BLaER1 treated with 17β-estradiol and CSF1 and Interleukin-3, amounts not matched to agents 10 nM and 100 nM (cell line): Measurements from ENCODE around the gene DCHS1.

Experiments used
- H3K27ac ChIP-seq, 11 experiments: shearing (Covaris generic); formaldehyde crosslinking; 2 replicates each; pipeline ENCODE4 v1.8.1; 2022
- H3K27me3 ChIP-seq, 11 experiments: shearing (Covaris generic); formaldehyde crosslinking; 2 replicates each; pipeline ENCODE4 v1.8.1; 2022
- H3K36me3 ChIP-seq, 11 experiments: shearing (Covaris generic); formaldehyde crosslinking; 2 replicates each; pipeline ENCODE4 v1.8.1; 2022
- H3K4me1 ChIP-seq, 10 experiments: shearing (Covaris generic); formaldehyde crosslinking; 2 replicates each; pipeline ENCODE4 v1.8.1; 2022
- H3K4me2 ChIP-seq, 11 experiments: shearing (Covaris generic); formaldehyde crosslinking; 2 replicates each; pipeline ENCODE4 v1.8.1; 2022
- H3K4me3 ChIP-seq, 10 experiments: shearing (Covaris generic); formaldehyde crosslinking; 2 replicates each; pipeline ENCODE4 v1.8.1; 2022
- H3K9ac ChIP-seq, 11 experiments: shearing (Covaris generic); formaldehyde crosslinking; 2 replicates each; pipeline ENCODE4 v1.8.1; 2022
- H3K9me3 ChIP-seq, 11 experiments: shearing (Covaris generic); formaldehyde crosslinking; replicated peaks in 1 of 11; 2 replicates each; pipeline ENCODE4 v1.8.1; 2022
- H4K20me1 ChIP-seq, 11 experiments: shearing (Covaris generic); formaldehyde crosslinking; 2 replicates each; pipeline ENCODE4 v1.8.1; 2022
- Cebpa-rat ChIP-seq, 11 experiments: shearing (Covaris generic); IDR thresholded peaks; 2 replicates each; pipeline ENCODE4 v1.8.1; 2022

The DCHS1 gene

DNA sequence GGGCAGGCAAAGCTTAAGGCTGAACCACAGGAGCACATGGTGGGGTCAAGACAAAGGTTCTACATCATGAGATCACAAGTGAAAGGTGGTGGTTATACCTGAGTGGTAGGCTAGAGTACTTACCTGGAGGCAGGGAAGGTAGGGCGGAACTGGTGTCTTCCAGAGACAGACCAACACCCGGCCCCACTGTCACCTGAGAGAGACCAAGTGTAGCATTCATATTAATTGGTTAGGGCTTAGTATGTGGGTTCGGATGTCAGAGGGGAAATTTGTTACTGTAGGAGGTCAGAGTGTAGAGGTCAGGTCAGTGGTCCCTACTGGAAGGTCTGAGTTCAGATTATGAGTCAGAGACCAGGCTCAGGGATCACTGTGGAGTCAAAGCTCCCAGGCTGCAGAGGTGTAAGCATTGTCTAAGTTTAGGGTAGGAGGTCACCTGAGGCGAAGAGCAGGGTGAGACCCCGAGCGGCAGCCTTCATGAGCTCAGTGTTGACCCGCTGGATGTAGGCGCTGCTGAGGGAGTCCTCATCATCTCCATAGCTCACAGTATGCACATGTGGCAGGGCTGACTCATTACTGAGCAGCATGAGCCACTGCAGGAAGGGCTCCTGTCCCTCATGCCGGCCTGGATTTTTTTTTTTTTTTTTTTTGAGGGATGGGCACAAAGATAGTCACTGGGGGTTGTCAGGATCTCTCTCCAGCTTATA lies 39.6 kb downstream of the DCHS1 start:
- Histone ChIP-seq H3K36me3 (peaks cover 18 to 50% (median 35%) of the 10 kb centered on the region in 11 experiments), H4K20me1 (peaks cover 0 to 40% (median 8%) of the 10 kb centered on the region in 11 experiments; a peak in 14 of 22 replicates), H3K4me3 (no peak overlapping the region), H3K27ac (no peak overlapping the region; a peak in 1 of 22 replicates), H3K9ac (no peak overlapping the region), H3K4me1 (peaks cover 38 to 76% (median 49%) of the 10 kb centered on the region in 10 experiments), H3K4me2 (peak overlapping the region in 3 of 11 experiments; percentile 95 to 97 (median 96); a peak in 7 of 22 replicates), H3K9me3 (no peaks in the 10 kb centered on the region), H3K27me3 (no peaks in the 10 kb centered on the region)
- TF ChIP-seq Cebpa-rat (IDR thresholded peaks at IDR 0.05) = no peak

- Histone ChIP-seq H3K4me2 (peak overlapping the region in 3 of 11 experiments; percentile 95 to 97 (median 96); a peak in 6 of 22 replicates), H3K9me3 (no peaks in the 10 kb centered on the region), H3K36me3 (peaks cover 28 to 60% (median 45%) of the 10 kb centered on the region in 11 experiments), H3K27me3 (no peaks in the 10 kb centered on the region), H3K4me1 (peaks cover 48 to 76% (median 53%) of the 10 kb centered on the region in 10 experiments), H3K4me3 (no peak overlapping the region), H3K9ac (no peak overlapping the region), H3K27ac (no peak overlapping the region), H4K20me1 (peaks cover 1 to 48% (median 18%) of the 10 kb centered on the region in 11 experiments; a peak in 15 of 22 replicates)
- no peak for TF ChIP-seq Cebpa-rat (IDR thresholded peaks at IDR 0.05)
These were observed 40.6 kb downstream of the DCHS1 start for GRCh38 chr11:6615046-6615445.

GRCh38 chr11:6614446-6614845 lies 41.2 kb downstream of the DCHS1 start:
- Histone ChIP-seq H4K20me1 (peaks cover 7 to 49% (median 20%) of the 10 kb centered on the region in 11 experiments; a peak in 15 of 22 replicates), H3K9ac (0 out of 22 replicates have a peak overlapping the region, but pooled peaks of 1 of the 11 experiments have one; percentile 22), H3K4me1 (peaks cover 42 to 76% (median 50%) of the 10 kb centered on the region in 10 experiments), H3K4me2 (peak overlapping the region in 3 of 11 experiments; percentile 95 to 97 (median 96); a peak in 7 of 22 replicates), H3K27me3 (no peaks in the 10 kb centered on the region), H3K36me3 (peaks cover 34 to 66% (median 51%) of the 10 kb centered on the region in 11 experiments), H3K4me3 (no peak overlapping the region), H3K27ac (no peak overlapping the region; a peak in 1 of 22 replicates), H3K9me3 (no peaks in the 10 kb centered on the region)
- TF ChIP-seq Cebpa-rat (IDR thresholded peaks at IDR 0.05) = no peak

DNA sequence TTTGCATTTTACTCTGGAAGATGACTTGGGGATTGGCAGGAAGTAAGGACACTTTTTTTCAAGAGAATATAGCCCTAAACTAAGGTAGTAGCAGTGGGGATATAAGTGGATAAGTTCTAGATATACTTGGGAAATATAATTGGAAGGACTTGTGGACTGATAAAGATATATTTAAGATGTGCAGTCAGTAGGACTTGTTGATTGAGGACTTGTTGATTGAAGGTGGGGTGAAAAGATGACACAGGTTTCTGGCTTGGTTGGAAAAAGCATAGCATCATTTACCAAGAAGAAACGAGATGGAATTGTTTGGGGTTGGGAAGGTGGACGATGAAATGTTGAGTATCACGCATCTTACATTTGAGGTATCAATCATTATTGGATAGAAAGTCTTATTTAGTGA lies 42.1 kb downstream of the DCHS1 start:
- Histone ChIP-seq H3K9ac (peak overlapping the region in 7 of 11 experiments; percentile 92 to 95 (median 94); a peak in 10 of 22 replicates), H3K4me1 (peaks cover 36 to 84% (median 46%) of the 10 kb centered on the region in 10 experiments), H3K4me2 (peak overlapping the region; percentile 88 to 97 (median 94)), H4K20me1 (peaks cover 7 to 57% (median 21%) of the 10 kb centered on the region in 11 experiments; a peak in 16 of 22 replicates), H3K27me3 (no peaks in the 10 kb centered on the region), H3K36me3 (peaks cover 44 to 75% (median 60%) of the 10 kb centered on the region in 11 experiments), H3K4me3 (peak overlapping the region in 5 of 10 experiments; percentile 81 to 97 (median 91); a peak in 11 of 20 replicates), H3K9me3 (no peaks in the 10 kb centered on the region), H3K27ac (peak overlapping the region in 9 of 11 experiments; percentile 84 to 95 (median 91); a peak in 13 of 22 replicates)
- no peak for TF ChIP-seq Cebpa-rat (IDR thresholded peaks at IDR 0.05)

- Histone ChIP-seq H3K4me3 (peak within 1 kb of the TSS; percentile 81 to 97 (median 92)), H3K9me3 (no peaks in the 10 kb centered on the region), H4K20me1 (peaks cover 7 to 61% (median 26%) of the 10 kb centered on the region in 11 experiments; a peak in 16 of 22 replicates), H3K4me1 (peaks cover 31 to 89% (median 44%) of the 10 kb centered on the region in 10 experiments), H3K9ac (peak within 1 kb of the TSS; percentile 89 to 96 (median 94)), H3K36me3 (peaks cover 52 to 82% (median 71%) of the 10 kb centered on the region in 11 experiments), H3K4me2 (peak within 1 kb of the TSS; percentile 88 to 97 (median 94)), H3K27ac (peak within 1 kb of the TSS; percentile 84 to 95 (median 91)), H3K27me3 (no peaks in the 10 kb centered on the region)
- TF ChIP-seq Cebpa-rat (IDR thresholded peaks at IDR 0.05) = no peak
These were observed 43.2 kb downstream of the DCHS1 start, which contains the start of gene TAF10 for GRCh38 chr11:6612213-6613041. TSS of gene TAF10 (minus strand) at chr11:6612216. CDS start at chr11:6612189, 27 bp downstream.

GRCh38 chr11:6611963-6612212 lies 43.7 kb downstream of the DCHS1 start:
- H3K9ac ChIP-seq = peak overlapping the region; percentile 89 to 96 (median 94)
- peaks cover 7 to 59% (median 26%) of the 10 kb centered on the region in 11 experiments; a peak in 16 of 22 replicates for H4K20me1 ChIP-seq
- peak overlapping the region; percentile 81 to 97 (median 92) for H3K4me3 ChIP-seq
- TF ChIP-seq Cebpa-rat (IDR thresholded peaks at IDR 0.05) = no peak
- no peaks in the 10 kb centered on the region for H3K27me3 ChIP-seq
- no peaks in the 10 kb centered on the region for H3K9me3 ChIP-seq
- peak overlapping the region; percentile 84 to 95 (median 91) for H3K27ac ChIP-seq
- peak overlapping the region; percentile 88 to 97 (median 92) for H3K4me2 ChIP-seq
- peaks cover 52 to 79% (median 69%) of the 10 kb centered on the region in 11 experiments for H3K36me3 ChIP-seq
- peaks cover 35 to 89% (median 44%) of the 10 kb centered on the region in 10 experiments for H3K4me1 ChIP-seq

GRCh38 chr11:6611092-6611962 lies 44.3 kb downstream of the DCHS1 start:
- Histone ChIP-seq H3K4me2 (peak overlapping the region; percentile 88 to 97 (median 92)), H3K9ac (peak overlapping the region; percentile 89 to 96 (median 94)), H3K27me3 (no peaks in the 10 kb centered on the region), H4K20me1 (peaks cover 7 to 53% (median 31%) of the 10 kb centered on the region in 11 experiments; a peak in 16 of 22 replicates), H3K27ac (peak overlapping the region; percentile 84 to 95 (median 91)), H3K4me1 (peaks cover 40 to 89% (median 49%) of the 10 kb centered on the region in 10 experiments), H3K9me3 (no peaks in the 10 kb centered on the region), H3K36me3 (peaks cover 51 to 73% (median 63%) of the 10 kb centered on the region in 11 experiments), H3K4me3 (peak overlapping the region; percentile 81 to 97 (median 92))
- TF ChIP-seq Cebpa-rat (IDR thresholded peaks at IDR 0.05) = no peak

DNA sequence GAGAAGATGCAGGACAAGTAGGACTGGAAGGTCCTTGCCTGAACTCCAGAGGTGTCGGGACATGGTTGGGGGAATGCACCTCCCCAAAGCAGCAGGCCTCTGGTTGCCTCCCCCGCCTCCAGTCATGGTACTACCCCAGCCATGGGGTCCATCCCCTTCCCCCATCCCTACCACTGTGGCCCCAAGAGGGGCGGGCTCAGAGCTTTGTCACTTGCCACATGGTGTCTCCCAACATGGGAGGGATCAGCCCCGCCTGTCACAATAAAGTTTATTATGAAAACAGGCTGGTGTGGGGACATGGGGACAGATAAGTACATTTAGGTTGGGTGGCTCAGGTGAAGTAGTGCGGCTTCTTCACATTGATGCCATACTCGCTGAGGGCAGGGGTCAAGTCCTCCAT lies 45.0 kb downstream of the DCHS1 start:
- H3K4me2 ChIP-seq = peak overlapping the region; percentile 88 to 97 (median 92)
- H3K4me1 ChIP-seq = peaks cover 48 to 89% (median 56%) of the 10 kb centered on the region in 10 experiments
- H3K36me3 ChIP-seq = peaks cover 44 to 70% (median 58%) of the 10 kb centered on the region in 11 experiments
- no peaks in the 10 kb centered on the region for H3K27me3 ChIP-seq
- no peaks in the 10 kb centered on the region for H3K9me3 ChIP-seq
- peak overlapping the region; percentile 89 to 96 (median 94); a peak in 21 of 22 replicates for H3K9ac ChIP-seq
- H3K27ac ChIP-seq = peak overlapping the region in 3 of 11 experiments; percentile 86 to 95 (median 91); a peak in 3 of 22 replicates
- H3K4me3 ChIP-seq = peak overlapping the region; percentile 81 to 97 (median 92); a peak in 19 of 20 replicates
- H4K20me1 ChIP-seq = peaks cover 7 to 49% (median 27%) of the 10 kb centered on the region in 11 experiments; a peak in 16 of 22 replicates
- TF ChIP-seq Cebpa-rat (IDR thresholded peaks at IDR 0.05) = no peak
